Body of pancreas (tissue), 4 donors: Measurements from ENCODE around the gene WDR26. TPM values are rescaled to one million over a fixed set of nuclear protein-coding genes. Genes with fewer than 3 reads are reported as not detected.

Source experiments
- ATAC-seq: fragments of 150-250 bp; one replicate; pipeline ENCODE4 v1.9.1; 2016
- DNase-seq, 4 donors: peaks; one replicate each; pipeline ENCODE4 v3.0.0-alpha.2; 2019
- H3K27ac ChIP-seq, 4 donors: fragments of 200-600 bp; sonication (generic); 1 replicate in 3 of 4; 2 replicates in 1 of 4; pipeline versions ENCODE4 v1.5.1 to v1.6.1; 2016 to 2019; ENCODE audit warnings: mild to moderate bottlenecking in 1 of 4, mixed read lengths in 1 of 4, moderate library complexity in 1 of 4
- H3K27me3 ChIP-seq, 2 donors: fragments of 200-600 bp; sonication (generic); one replicate each; pipeline ENCODE4 v1.6.0; 2016; ENCODE audit warnings: mild to moderate bottlenecking in 1 of 2
- H3K36me3 ChIP-seq, 2 donors: fragments of 200-600 bp; sonication (generic); replicated peaks in 1 of 2; 2 replicates each; pipeline ENCODE4 v1.5.1; 2016; ENCODE audit warnings: low read depth in 2 of 2; ENCODE audit not compliant: insufficient read depth in 1 of 2
- H3K4me1 ChIP-seq: fragments of 200-600 bp; sonication (generic); one replicate; pipeline ENCODE4 v1.6.0; 2016
- H3K4me3 ChIP-seq, 2 donors: fragments of 200-600 bp; sonication (generic); 1 replicate in 1 of 2; 2 replicates in 1 of 2; pipeline ENCODE4 v1.5.1; 2016 to 2019
- H3K9me3 ChIP-seq, 3 donors: fragments of 200-600 bp; sonication (generic); 1 replicate in 2 of 3; 2 replicates in 1 of 3; pipeline ENCODE4 v1.5.1; 2016
- CTCF ChIP-seq, 7 experiments: fragments of 450-650 bp in 4 of 7; fragments of 200-600 bp in 3 of 7; sonication (generic) in 3 of 7; IDR thresholded peaks; one replicate each; pipeline ENCODE4 v1.5.1; 2016 to 2019; ENCODE audit warnings: antibody characterized with exemption in 7 of 7
- POLR2A ChIP-seq, 3 donors: fragments of 450-650 bp; IDR thresholded peaks; one replicate each; pipeline ENCODE4 v1.6.1; 2016; ENCODE audit warnings: antibody characterized with exemption in 3 of 3, mild to moderate bottlenecking in 2 of 3
- WGBS, 2 donors: methylation state at CpG; one replicate each; pipeline ENCODE4 v1.1.5; 2017; 5-methylcytosine and 5-hydroxymethylcytosine counted together
- intact Hi-C: fragments of 100-400 bp; cut with DNase I; formaldehyde crosslinking; loops from one replicate; pipeline ENCODE4 v1.15.1; 2023
- total RNA-seq, 2 donors: library from RNA; depleted of rRNA; stranded (reverse); fragments of >200 nt; gene quantifications; one replicate each; pipeline ENCODE4 v1.1.0, GENCODE V29; 2016

Gene WDR26
- total RNA-seq, 2 donors from 2014 or later: 29.3 to 49.3 TPM

GRCh38 chr1:224375059-224375458 lies 59.5 kb downstream of the WDR26 start:
- DNase-seq (no peak), ATAC-seq (no peak)
- H3K4me1 ChIP-seq: no peaks in the 10 kb centered on the region
- no peaks in the 10 kb centered on the region for H3K9me3 ChIP-seq
- intact Hi-C loops: no loop called here
- H3K27me3 ChIP-seq: no peaks in the 10 kb centered on the region
- no peak overlapping the region for H3K4me3 ChIP-seq
- WGBS, 2 donors: 82 to 92% methylated on average over 3 of the region's 3 CpGs
- no peak for TF ChIP-seq CTCF (IDR thresholded peaks at IDR 0.05)
- no peak for TF ChIP-seq POLR2A (IDR thresholded peaks at IDR 0.05)
- no peak overlapping the region for H3K27ac ChIP-seq
- peaks cover 0 to 9% of the 10 kb centered on the region in 2 donors for H3K36me3 ChIP-seq

GRCh38 chr1:224373008-224373590 lies 61.5 kb downstream of the WDR26 start:
- H3K4me1 ChIP-seq: no peaks in the 10 kb centered on the region
- H3K27me3 ChIP-seq: no peaks in the 10 kb centered on the region
- ATAC-seq: no peak
- no peak for TF ChIP-seq POLR2A (IDR thresholded peaks at IDR 0.05)
- no peak for TF ChIP-seq CTCF (IDR thresholded peaks at IDR 0.05)
- H3K9me3 ChIP-seq: no peaks in the 10 kb centered on the region
- H3K4me3 ChIP-seq: no peak overlapping the region
- no peak for DNase-seq
- peaks cover 7 to 14% of the 10 kb centered on the region in 2 donors for H3K36me3 ChIP-seq
- H3K27ac ChIP-seq: no peak overlapping the region
- intact Hi-C loops: no loop called here
- 92 to 95% methylated on average over 5 of the region's 5 CpGs for whole genome bisulfite sequencing, 2 donors

- no peak for ATAC-seq
- 85 to 91% methylated on average over 5 of the region's 5 CpGs for WGBS, 2 donors
These were observed 66.2 kb downstream of the WDR26 start for GRCh38 chr1:224368409-224368808.

GRCh38 chr1:224359207-224359606 lies 75.4 kb downstream of the WDR26 start:
- intact Hi-C loops: no loop called here
- WGBS, 2 donors: 74 to 88% methylated on average over 3 of the region's 3 CpGs
- H3K27me3 ChIP-seq: no peaks in the 10 kb centered on the region
- H3K27ac ChIP-seq: no peak overlapping the region
- no peak for TF ChIP-seq POLR2A (IDR thresholded peaks at IDR 0.05)
- no peak for TF ChIP-seq CTCF (IDR thresholded peaks at IDR 0.05)
- DNase-seq (no peak), ATAC-seq (no peak)
- H3K36me3 ChIP-seq: no peaks in the 10 kb centered on the region
- H3K4me3 ChIP-seq: no peak overlapping the region
- no peaks in the 10 kb centered on the region for H3K9me3 ChIP-seq
- H3K4me1 ChIP-seq: peaks cover 9% of the 10 kb centered on the region

More at GRCh38 chr1:224368409-224368808, 66.2 kb downstream of the WDR26 start:
- intact Hi-C loops: no loop called here
- TF ChIP-seq POLR2A (IDR thresholded peaks at IDR 0.05) (no peak), CTCF (IDR thresholded peaks at IDR 0.05) (no peak)
- DNase-seq: no peak
- Histone ChIP-seq H3K4me3 (no peak overlapping the region), H3K27ac (no peak overlapping the region), H3K36me3 (peaks cover 7 to 12% of the 10 kb centered on the region in 2 donors), H3K27me3 (no peaks in the 10 kb centered on the region), H3K9me3 (no peaks in the 10 kb centered on the region), H3K4me1 (no peaks in the 10 kb centered on the region)

GRCh38 chr1:224358237-224358636 lies 76.4 kb downstream of the WDR26 start:
- no peaks in the 10 kb centered on the region for H3K36me3 ChIP-seq
- H3K27me3 ChIP-seq: no peaks in the 10 kb centered on the region
- H3K9me3 ChIP-seq: no peaks in the 10 kb centered on the region
- no peak overlapping the region for H3K4me3 ChIP-seq
- peak overlapping the region in 1 of 4 donors; percentile 89 for H3K27ac ChIP-seq
- H3K4me1 ChIP-seq: peaks cover 9% of the 10 kb centered on the region
- ATAC-seq (no peak), DNase-seq (no peak)
- TF ChIP-seq CTCF (IDR thresholded peaks at IDR 0.05) (no peak), POLR2A (IDR thresholded peaks at IDR 0.05) (no peak)
- WGBS, 2 donors: 55 to 62% methylated on average over 4 of the region's 4 CpGs
- intact Hi-C loops: no loop called here
